ENCODE results near the gene SHROOM3. TPM values are rescaled to one million over a fixed set of nuclear protein-coding genes. Genes with fewer than 3 reads are reported as not detected.

The SHROOM3 gene
- total RNA-seq, 2 donors from 2014 or later: 56.7 to 96.0 TPM

DNA sequence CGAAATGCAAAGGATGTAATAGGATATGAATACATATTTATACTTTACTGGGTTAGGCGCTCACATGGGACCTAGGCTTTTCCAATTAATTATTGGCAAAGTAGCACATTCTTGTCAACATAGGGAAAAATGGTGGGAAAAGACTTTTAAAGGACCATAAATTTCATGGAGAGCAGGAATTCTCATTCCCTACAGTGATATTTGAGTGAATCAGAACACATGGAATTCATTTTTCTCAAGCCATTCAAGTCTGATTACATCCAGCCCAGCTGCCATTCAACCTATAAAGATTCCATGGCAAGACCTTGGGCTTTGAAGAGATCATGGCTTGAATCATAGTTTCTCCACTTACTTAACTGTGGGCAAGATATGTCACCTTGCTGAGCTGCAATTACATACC, 312.5 kb downstream of the SHROOM3 start:
- H3K27ac ChIP-seq: no peak overlapping the region
- H3K27me3 ChIP-seq: no peaks in the 10 kb centered on the region
- WGBS, 2 donors: 79 to 86% methylated on average over 2 of the region's 2 CpGs
- no peak for DNase-seq
- intact Hi-C loops (cut with DNase I): no loop called here
- H3K9me3 ChIP-seq: no peaks in the 10 kb centered on the region
- ATAC-seq: no peak
- no peaks in the 10 kb centered on the region for H3K4me1 ChIP-seq
- TF ChIP-seq, protein P1, sequence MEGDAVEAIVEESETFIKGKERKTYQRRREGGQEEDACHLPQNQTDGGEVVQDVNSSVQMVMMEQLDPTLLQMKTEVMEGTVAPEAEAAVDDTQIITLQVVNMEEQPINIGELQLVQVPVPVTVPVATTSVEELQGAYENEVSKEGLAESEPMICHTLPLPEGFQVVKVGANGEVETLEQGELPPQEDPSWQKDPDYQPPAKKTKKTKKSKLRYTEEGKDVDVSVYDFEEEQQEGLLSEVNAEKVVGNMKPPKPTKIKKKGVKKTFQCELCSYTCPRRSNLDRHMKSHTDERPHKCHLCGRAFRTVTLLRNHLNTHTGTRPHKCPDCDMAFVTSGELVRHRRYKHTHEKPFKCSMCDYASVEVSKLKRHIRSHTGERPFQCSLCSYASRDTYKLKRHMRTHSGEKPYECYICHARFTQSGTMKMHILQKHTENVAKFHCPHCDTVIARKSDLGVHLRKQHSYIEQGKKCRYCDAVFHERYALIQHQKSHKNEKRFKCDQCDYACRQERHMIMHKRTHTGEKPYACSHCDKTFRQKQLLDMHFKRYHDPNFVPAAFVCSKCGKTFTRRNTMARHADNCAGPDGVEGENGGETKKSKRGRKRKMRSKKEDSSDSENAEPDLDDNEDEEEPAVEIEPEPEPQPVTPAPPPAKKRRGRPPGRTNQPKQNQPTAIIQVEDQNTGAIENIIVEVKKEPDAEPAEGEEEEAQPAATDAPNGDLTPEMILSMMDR (IDR thresholded peaks at IDR 0.05): no peak
- TF ChIP-seq POLR2A (IDR thresholded peaks at IDR 0.05): no peak
- H3K36me3 ChIP-seq (replicated peaks in 1 of 2; ENCODE audit: insufficient read depth in 1 of 2, low read depth in 2 of 2): no peaks in the 10 kb centered on the region
- no peak overlapping the region for H3K4me3 ChIP-seq

DNA sequence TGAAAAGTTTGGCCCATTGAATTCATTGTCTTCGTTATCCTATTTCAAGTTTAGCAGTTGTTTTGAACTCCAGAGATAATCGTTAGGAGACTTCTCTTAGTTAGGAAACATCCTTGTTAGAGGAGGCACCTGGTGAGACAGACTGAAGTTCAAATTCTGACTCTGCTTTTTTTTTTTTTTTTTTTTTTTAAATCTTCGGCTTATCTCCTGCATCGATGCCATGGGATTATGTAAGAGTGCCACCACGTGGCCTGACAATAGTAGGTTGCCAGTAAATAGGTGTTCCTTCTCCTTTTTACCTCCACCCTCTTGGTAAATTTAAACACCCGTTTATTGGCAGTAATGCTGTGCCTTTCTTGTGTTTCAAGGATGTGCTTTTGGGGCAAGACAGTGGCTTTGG, 313.6 kb downstream of the SHROOM3 start:
- no peak for TF ChIP-seq POLR2A (IDR thresholded peaks at IDR 0.05)
- TF ChIP-seq, protein P1 (IDR thresholded peaks at IDR 0.05): peak in 5 of 7 experiments; percentile 12 to 61 (median 35)
- DNase-seq (peak; percentile 43 to 55 (median 50)), ATAC-seq (peak; percentile 62)
- H3K27me3 ChIP-seq: no peaks in the 10 kb centered on the region
- no peak overlapping the region for H3K27ac ChIP-seq
- intact Hi-C loops (cut with DNase I): no loop called here
- no peak overlapping the region for H3K4me3 ChIP-seq
- no peaks in the 10 kb centered on the region for H3K36me3 ChIP-seq (replicated peaks in 1 of 2; ENCODE audit: insufficient read depth in 1 of 2, low read depth in 2 of 2)
- WGBS, 2 donors: 25 to 26% methylated on average over 6 of the region's 6 CpGs
- H3K4me1 ChIP-seq: no peaks in the 10 kb centered on the region
- no peaks in the 10 kb centered on the region for H3K9me3 ChIP-seq

DNA sequence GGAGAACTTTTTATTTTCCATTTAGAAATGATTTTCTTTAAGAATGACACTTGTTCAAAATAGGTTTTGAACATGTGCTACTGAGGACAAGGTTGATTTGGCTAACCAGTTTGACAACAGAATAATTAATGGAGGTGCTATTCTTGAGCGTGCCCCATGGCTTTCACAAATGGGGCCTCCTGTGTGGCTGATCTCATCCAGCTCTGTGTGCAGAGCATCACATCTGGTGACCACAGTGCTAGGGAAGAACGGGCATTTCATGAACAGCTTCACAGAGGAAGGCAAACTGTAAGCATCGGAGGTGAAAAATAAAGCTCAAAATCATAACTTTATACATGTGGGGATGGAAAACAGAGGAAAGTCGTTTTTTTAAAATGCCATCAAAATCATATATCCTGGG, 314.3 kb downstream of the SHROOM3 start:
- ATAC-seq (no peak), DNase-seq (no peak)
- Histone ChIP-seq H3K27me3 (no peaks in the 10 kb centered on the region), H3K27ac (no peak overlapping the region), H3K36me3 (replicated peaks in 1 of 2; ENCODE audit: insufficient read depth in 1 of 2, low read depth in 2 of 2) (peaks cover 0 to 2% of the 10 kb centered on the region in 2 donors), H3K4me1 (no peaks in the 10 kb centered on the region), H3K9me3 (no peaks in the 10 kb centered on the region), H3K4me3 (no peak overlapping the region)
- 75 to 76% methylated on average over 4 of the region's 4 CpGs for WGBS, 2 donors
- no peak for TF ChIP-seq POLR2A (IDR thresholded peaks at IDR 0.05)
- TF ChIP-seq, protein P1 (IDR thresholded peaks at IDR 0.05): no peak
- intact Hi-C loops (cut with DNase I): no loop called here

DNA sequence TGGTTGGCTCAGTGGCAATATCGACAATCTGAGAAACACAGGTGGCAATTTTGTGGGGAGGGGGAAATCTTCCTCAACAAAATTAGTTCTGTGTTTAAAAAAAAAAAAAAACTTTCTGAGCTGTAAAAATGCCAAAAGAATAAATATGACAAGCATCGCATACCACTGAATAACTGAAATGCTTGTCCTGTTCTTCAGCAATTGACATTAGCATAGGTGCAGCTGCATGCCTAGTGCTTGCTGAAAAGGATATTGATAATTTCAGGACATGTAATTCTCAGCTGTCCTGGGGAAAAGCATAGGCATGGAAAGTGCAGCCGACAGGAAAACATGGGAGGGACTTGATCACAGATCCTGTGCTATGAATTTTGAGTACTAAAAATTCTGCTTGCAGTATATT, 315.7 kb downstream of the SHROOM3 start:
- DNase-seq: no peak
- ATAC-seq: no peak
- H3K27ac ChIP-seq: no peak overlapping the region
- intact Hi-C loops (cut with DNase I): no loop called here
- WGBS, 2 donors: 76 to 80% methylated on average over 3 of the region's 3 CpGs
- no peaks in the 10 kb centered on the region for H3K4me1 ChIP-seq
- no peak overlapping the region for H3K4me3 ChIP-seq
- TF ChIP-seq, protein P1 (IDR thresholded peaks at IDR 0.05): no peak
- no peak for TF ChIP-seq POLR2A (IDR thresholded peaks at IDR 0.05)
- no peaks in the 10 kb centered on the region for H3K27me3 ChIP-seq
- H3K9me3 ChIP-seq: no peaks in the 10 kb centered on the region
- peaks cover 0 to 11% of the 10 kb centered on the region in 2 donors for H3K36me3 ChIP-seq (replicated peaks in 1 of 2; ENCODE audit: insufficient read depth in 1 of 2, low read depth in 2 of 2)

DNA sequence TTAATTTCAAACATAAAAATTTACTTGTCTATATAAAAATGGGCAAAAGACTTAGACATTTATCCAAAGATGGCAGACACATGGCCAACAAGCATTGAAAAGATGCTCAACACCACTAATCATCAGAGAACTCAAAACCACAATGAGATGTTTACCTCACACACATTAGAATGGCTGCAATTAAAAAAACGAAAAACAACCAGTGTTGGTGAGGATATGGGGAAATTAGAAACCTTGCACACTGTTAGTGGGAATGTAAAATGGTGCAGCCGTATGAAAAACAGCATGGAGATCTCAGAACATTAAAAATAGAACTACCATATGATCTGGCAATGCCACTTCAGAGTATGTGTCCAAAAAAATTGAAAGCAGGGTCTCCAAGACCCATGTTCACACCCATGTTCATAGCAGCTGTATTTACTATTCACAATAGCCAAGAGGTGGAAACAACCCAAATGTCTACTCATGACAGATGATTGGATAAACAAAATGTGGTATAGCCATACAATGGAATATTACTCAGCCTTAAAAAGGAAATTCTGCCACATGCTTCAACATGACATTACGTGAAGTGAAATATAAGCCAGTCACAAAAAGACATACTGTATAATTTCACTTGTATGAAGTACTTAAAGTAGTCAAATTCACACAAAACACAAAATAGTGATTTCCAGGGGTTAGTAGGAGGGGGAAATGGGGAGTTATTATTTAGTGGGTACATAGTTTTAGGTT, 316.7 kb downstream of the SHROOM3 start:
- Histone ChIP-seq H3K9me3 (no peaks in the 10 kb centered on the region), H3K4me1 (no peaks in the 10 kb centered on the region), H3K36me3 (replicated peaks in 1 of 2; ENCODE audit: insufficient read depth in 1 of 2, low read depth in 2 of 2) (peaks cover 0 to 11% of the 10 kb centered on the region in 2 donors), H3K4me3 (no peak overlapping the region), H3K27me3 (no peaks in the 10 kb centered on the region), H3K27ac (no peak overlapping the region)
- no peak for DNase-seq
- intact Hi-C loops (cut with DNase I): no loop called here
- no peak for ATAC-seq
- 92 to 94% methylated on average over 3 of the region's 3 CpGs for WGBS, 2 donors
- TF ChIP-seq, protein P1 (IDR thresholded peaks at IDR 0.05): no peak
- TF ChIP-seq POLR2A (IDR thresholded peaks at IDR 0.05): no peak

Measured in body of pancreas (tissue), 4 donors.